GM08714 (cell line): Measurements from ENCODE around the gene WBP2NL.
"Not testable (repeated sequence)": the region's sequence is repeated elsewhere in the genome, so short reads cannot be mapped to it uniquely, and the experiment has no call there.

ENCODE experiments used
- H3K4me3 ChIP-seq: fragments of 200-500 bp; sonication (Bioruptor generic); 2 replicates; pipeline ENCODE4 v1.5.1; 2014; ENCODE audit warnings: mild to moderate bottlenecking, low read length, inconsistent platforms
- ZNF274 ChIP-seq: IDR thresholded peaks from 2 replicates; pipeline ENCODE4 v1.6.1; 2012; ENCODE audit warnings: mild to moderate bottlenecking, low read depth, low read length

Gene WBP2NL

DNA sequence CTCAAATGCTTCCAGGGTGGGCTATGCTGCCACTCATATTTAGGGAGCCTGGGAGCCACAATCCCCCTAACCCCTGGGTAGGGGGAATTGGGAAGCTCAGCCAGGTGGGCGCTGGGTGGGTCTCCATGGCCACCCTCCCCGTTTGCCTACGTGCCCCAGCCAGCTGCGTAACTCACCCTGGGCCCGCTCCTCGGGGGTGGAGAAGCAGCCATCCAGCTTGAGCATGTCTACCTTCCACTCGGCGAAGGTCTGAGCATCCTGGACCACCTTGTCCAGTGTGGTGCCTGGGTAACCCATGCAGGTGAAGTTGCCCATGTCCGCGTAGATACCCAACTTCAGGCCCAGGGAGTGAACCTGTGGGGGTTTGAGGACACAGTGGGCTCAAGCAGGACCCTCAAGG is 68.3 kb downstream of the WBP2NL start:
- no peak for TF ChIP-seq ZNF274
- no peak overlapping the region for H3K4me3 ChIP-seq

DNA sequence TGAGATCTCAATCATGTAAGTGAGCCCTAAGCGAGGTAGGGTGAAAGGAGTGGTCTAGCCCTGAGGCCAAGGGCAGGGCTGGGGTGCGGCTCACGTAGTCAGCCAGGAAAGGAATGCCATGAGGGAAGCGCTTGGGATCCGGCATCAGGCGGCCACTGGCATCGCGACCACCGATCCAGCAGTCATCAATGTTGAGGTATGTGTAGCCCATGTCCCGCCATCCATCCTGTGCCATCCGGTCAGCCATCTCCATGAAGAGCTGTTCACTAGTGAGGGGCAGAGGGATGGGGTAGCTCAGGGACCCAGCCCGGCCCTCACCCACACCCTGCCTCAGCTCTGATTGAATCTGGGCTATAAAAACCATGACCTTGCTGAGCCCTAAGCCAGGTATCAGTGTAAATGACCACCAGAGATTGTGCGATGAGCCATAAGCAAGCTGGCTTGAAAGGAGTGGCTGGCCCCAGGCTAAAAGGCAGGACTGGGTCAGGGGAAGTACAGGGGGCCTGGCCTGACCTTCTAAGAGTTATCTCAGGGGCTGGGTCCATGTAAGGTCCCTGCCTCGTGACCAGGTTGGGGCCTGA is 69.2 kb downstream of the WBP2NL start:
- H3K4me3 ChIP-seq = no peak overlapping the region
- no peak for TF ChIP-seq ZNF274

DNA sequence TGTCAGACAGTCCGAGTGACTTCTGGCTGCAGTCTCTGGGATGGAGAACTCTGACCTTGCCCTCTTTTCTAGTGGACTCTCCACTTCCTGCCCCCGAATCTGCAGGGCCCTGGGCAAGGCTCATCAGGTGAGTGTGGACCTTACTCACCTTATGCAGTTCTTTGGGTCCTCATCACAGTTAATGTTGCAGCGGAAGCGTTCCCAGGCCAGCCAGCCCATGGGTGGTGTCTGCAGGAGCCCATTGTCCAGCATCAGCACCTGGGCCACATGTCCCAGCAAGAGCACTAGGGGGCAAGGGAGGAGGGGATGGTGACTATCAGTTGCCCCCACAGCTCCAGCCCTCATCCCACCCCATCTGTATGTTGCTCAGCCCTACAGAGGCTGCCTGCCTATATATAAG is 69.7 kb downstream of the WBP2NL start:
- TF ChIP-seq ZNF274 = no peak
- no peak overlapping the region for H3K4me3 ChIP-seq

GRCh38 chr22:42069801-42070516 is 71.4 kb downstream of the WBP2NL start:
- no peak for TF ChIP-seq ZNF274

GRCh38 chr22:42070517-42071422 is 72.2 kb downstream of the WBP2NL start, which contains the start of gene NAGA:
TSS of gene NAGA (minus strand) at chr22:42070812. CDS start at chr22:42070297, 515 bp downstream.
- no peak for TF ChIP-seq ZNF274
- H3K4me3 ChIP-seq = peak within 1 kb of the TSS; percentile 58; the same call in 1 of the 2 replicates

More at GRCh38 chr22:42069801-42070516, 71.4 kb downstream of the WBP2NL start:
- peak overlapping the region; percentile 58; the same call in 1 of the 2 replicates for H3K4me3 ChIP-seq

GRCh38 chr22:42071508-42071907 is 72.9 kb downstream of the WBP2NL start:
- H3K4me3 ChIP-seq = not testable (repeated sequence)

GRCh38 chr22:42072606-42073330 is 74.2 kb downstream of the WBP2NL start:
- TF ChIP-seq ZNF274 = no peak

DNA sequence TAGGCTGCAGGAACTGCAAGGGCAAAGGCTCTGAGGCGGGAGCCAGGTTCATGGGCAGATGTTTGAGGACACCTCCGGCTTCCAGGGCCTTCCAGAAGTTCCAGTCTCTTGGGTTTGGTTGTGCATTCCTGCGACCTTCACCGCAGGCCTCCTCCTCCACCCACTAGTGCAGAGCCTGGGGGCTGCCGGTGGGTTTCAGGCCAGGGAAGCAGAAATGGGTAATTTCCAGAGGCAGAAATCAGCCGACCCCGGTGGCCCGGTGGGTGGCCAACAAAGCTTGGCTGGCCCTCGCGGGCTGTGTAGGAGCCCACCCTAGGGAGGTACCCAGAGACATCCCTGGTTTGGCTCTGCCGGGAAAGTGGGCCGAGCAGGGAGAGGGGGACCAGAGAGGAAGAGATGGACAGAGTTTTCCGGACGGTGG is 75.0 kb downstream of the WBP2NL start:
- TF ChIP-seq ZNF274 = no peak
- no peak overlapping the region; the same call in 1 of the 2 replicates for H3K4me3 ChIP-seq

More at GRCh38 chr22:42072606-42073330, 74.2 kb downstream of the WBP2NL start:
- no peak overlapping the region for H3K4me3 ChIP-seq

GRCh38 chr22:42074132-42074811 is 75.7 kb downstream of the WBP2NL start, which contains the start of gene PHETA2:
TSS of gene PHETA2 (plus strand) at chr22:42074248. CDS start at chr22:42077294, 3,046 bp downstream.
- no peak for TF ChIP-seq ZNF274
- H3K4me3 ChIP-seq = peak within 1 kb of the TSS; percentile 48; the same call in 1 of the 2 replicates

DNA sequence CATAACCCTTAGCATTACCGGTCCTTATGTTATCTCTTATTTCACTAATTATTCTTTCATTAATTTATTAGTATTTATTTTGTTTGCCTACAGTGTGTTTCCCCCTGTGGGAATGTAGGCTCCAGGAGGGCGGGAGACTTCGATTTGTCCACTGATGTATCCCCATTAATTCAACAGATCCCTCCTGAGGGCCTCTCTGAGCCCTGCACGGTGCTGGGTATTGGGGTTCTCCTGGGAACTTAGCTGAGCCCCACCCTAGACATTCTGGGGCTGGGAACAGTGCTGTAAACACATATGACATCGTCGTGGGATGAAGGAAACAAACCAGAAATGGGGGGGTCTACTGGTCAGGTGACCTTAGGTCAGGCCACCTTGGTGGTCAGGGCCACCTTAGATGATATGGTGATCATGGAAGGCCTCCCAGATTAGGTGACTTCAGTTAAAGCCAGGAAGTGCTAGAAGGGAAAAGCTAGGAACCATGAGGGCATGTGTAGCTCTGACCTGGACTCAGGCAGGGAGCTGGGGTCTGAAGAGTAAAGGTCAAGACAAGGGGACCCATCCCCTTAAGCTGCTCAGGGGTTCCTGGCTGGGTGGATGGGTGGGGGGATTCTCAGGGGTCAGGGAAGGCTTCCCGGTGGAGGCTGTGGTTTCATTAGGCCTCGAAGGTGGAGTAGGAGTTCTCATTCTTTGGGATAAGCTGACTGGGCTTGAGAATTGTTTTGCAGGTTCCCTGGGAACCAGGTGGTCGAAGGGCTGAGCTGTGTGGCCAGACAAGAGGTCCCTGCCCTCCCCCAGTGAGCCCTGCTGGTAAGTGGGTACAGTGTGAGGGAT is 76.5 kb downstream of the WBP2NL start:
- H3K4me3 ChIP-seq = no peak overlapping the region; the same call in 1 of the 2 replicates
- TF ChIP-seq ZNF274 = no peak

DNA sequence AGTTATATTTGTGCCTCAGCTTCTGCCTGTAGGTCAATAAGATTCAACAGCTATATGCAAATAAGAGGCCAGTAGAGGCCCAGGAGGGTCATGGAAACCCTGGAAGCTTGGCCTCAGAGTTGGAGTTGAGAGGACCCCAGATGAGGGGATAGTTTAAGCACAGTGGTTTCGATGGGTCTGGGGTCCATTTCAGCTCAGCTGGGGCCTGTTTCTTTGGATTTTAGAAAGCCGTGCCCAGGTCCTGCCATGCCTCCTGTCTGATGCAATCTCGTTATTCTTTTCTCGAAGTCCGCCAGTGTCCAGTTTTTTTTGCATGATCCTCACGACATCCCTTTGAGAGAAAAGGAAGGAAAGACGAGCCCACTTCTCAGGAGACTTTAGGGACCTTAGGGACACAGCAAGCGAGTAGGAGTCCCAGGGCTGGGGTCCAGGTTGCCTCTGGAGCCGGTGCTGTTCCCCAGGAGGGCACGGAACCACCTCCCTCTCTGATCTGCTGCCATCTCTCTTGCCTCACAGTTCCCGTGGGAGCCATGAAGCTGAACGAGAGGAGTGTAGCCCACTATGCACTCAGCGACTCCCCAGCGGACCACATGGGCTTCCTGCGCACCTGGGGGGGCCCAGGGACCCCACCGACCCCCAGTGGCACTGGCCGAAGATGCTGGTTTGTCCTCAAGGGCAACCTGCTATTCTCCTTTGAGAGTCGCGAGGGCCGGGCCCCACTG is 78.3 kb downstream of the WBP2NL start:
- TF ChIP-seq ZNF274 = no peak
- no peak overlapping the region for H3K4me3 ChIP-seq

GRCh38 chr22:42077486-42078125 is 79.0 kb downstream of the WBP2NL start:
- TF ChIP-seq ZNF274 = no peak
- H3K4me3 ChIP-seq = no peak overlapping the region
